Activated CD4-positive, alpha-beta memory T cell treated with anti-CD3 and anti-CD28 coated beads, Interleukin-2, amount 10 ng/mL, durations not matched to agents 7 days and 5 days (primary cell): ENCODE data around the gene CKAP5. TPM values are rescaled to one million over a fixed set of nuclear protein-coding genes. Genes with fewer than 3 reads are reported as not detected.

ENCODE experiments used
- CTCF ChIA-PET: fragments of 350-600 bp; sonication (Branson Sonifier 250); formaldehyde crosslinking; loops from one replicate; lab custom pipeline; 2021; ENCODE audit warnings: antibody characterized with exemption, inconsistent platforms; lab: Charles Lee
- POLR2A ChIA-PET: fragments of 350-600 bp; sonication (Branson Sonifier 250); formaldehyde crosslinking; loops from one replicate; lab custom pipeline; 2021; ENCODE audit warnings: antibody characterized with exemption; lab: Charles Lee
- DNase-seq: peaks from one replicate; pipeline ENCODE4 v3.0.0-alpha.2; 2020
- H3K27ac Mint-ChIP-seq: one replicate; pipeline ENCODE4 v1.8.0; 2021; ENCODE audit warnings: mild to moderate bottlenecking, mixed read lengths
- H3K27me3 Mint-ChIP-seq: one replicate; pipeline ENCODE4 v1.8.0; 2021; ENCODE audit warnings: mixed read lengths
- H3K36me3 Mint-ChIP-seq: one replicate; pipeline ENCODE4 v1.8.0; 2021; ENCODE audit warnings: low read depth, mixed read lengths
- H3K4me1 Mint-ChIP-seq: one replicate; pipeline ENCODE4 v1.8.0; 2021; ENCODE audit warnings: mixed read lengths
- H3K4me3 Mint-ChIP-seq: one replicate; pipeline ENCODE4 v1.8.0; 2021; ENCODE audit warnings: mild to moderate bottlenecking, mixed read lengths
- H3K9me3 Mint-ChIP-seq: one replicate; pipeline ENCODE4 v1.8.0; 2021; ENCODE audit warnings: mixed read lengths
- total RNA-seq, 2 experiments: library from RNA; stranded (reverse); gene quantifications; one replicate each; pipeline ENCODE4 v1.2.3, GENCODE V29; 2021

CKAP5 gene
- total RNA-seq, 2 experiments from 2014 or later: 157 to 160 TPM

GRCh38 chr11:46747150-46747549 is 98.9 kb downstream of the CKAP5 start:
- DNase-seq: no peak
- CTCF ChIA-PET: interaction anchor here (0.6 kb wide), 2 partner anchors 51 to 176 kb away, joined by 3 read pairs; no protein-coding TSS in a partner anchor
- Mint-ChIP-seq H3K36me3 (peaks cover 79% of the 10 kb centered on the region), H3K27me3 (no peaks in the 10 kb centered on the region), H3K4me1 (no peaks in the 10 kb centered on the region), H3K4me3 (no peak overlapping the region), H3K27ac (no peak overlapping the region), H3K9me3 (no peaks in the 10 kb centered on the region)
- POLR2A ChIA-PET: interaction anchor here (1.0 kb wide), 1 partner anchor 113 kb away, joined by 3 read pairs; no protein-coding TSS in a partner anchor

- DNase-seq: no peak
- Mint-ChIP-seq H3K27me3 (no peaks in the 10 kb centered on the region), H3K4me1 (no peaks in the 10 kb centered on the region), H3K4me3 (no peak overlapping the region), H3K27ac (no peak overlapping the region), H3K9me3 (no peaks in the 10 kb centered on the region), H3K36me3 (peaks cover 82% of the 10 kb centered on the region)
- POLR2A ChIA-PET: interaction anchor here (0.6 kb wide), 1 partner anchor 482 kb away, joined by 3 read pairs; no protein-coding TSS in a partner anchor
- CTCF ChIA-PET: interaction anchor here (0.6 kb wide), 1 partner anchor 255 kb away, joined by 3 read pairs; no protein-coding TSS in a partner anchor
Observed at GRCh38 chr11:46745995-46746394, 100.1 kb downstream of the CKAP5 start.

GRCh38 chr11:46745328-46745727 is 100.8 kb downstream of the CKAP5 start:
- H3K4me3 Mint-ChIP-seq: no peak overlapping the region
- peaks cover 78% of the 10 kb centered on the region for H3K36me3 Mint-ChIP-seq
- H3K4me1 Mint-ChIP-seq: no peaks in the 10 kb centered on the region
- CTCF ChIA-PET: interaction anchor here (0.6 kb wide), 1 partner anchor 254 kb away, joined by 3 read pairs; no protein-coding TSS in a partner anchor
- H3K27me3 Mint-ChIP-seq: no peaks in the 10 kb centered on the region
- DNase-seq: no peak
- POLR2A ChIA-PET: no interaction called here
- H3K27ac Mint-ChIP-seq: no peak overlapping the region
- H3K9me3 Mint-ChIP-seq: no peaks in the 10 kb centered on the region

- CTCF ChIA-PET: no interaction called here
- no peak for DNase-seq
- Mint-ChIP-seq H3K27me3 (no peaks in the 10 kb centered on the region), H3K9me3 (no peaks in the 10 kb centered on the region), H3K4me3 (no peak overlapping the region), H3K27ac (no peak overlapping the region), H3K36me3 (peaks cover 75% of the 10 kb centered on the region), H3K4me1 (no peaks in the 10 kb centered on the region)
- POLR2A ChIA-PET: no interaction called here
Observed at GRCh38 chr11:46743693-46744339, 102.3 kb downstream of the CKAP5 start.

GRCh38 chr11:46743043-46743442 is 103.0 kb downstream of the CKAP5 start:
- CTCF ChIA-PET: no interaction called here
- no peak for DNase-seq
- no peaks in the 10 kb centered on the region for H3K9me3 Mint-ChIP-seq
- POLR2A ChIA-PET: no interaction called here
- no peaks in the 10 kb centered on the region for H3K27me3 Mint-ChIP-seq
- no peak overlapping the region for H3K4me3 Mint-ChIP-seq
- peaks cover 75% of the 10 kb centered on the region for H3K36me3 Mint-ChIP-seq
- no peak overlapping the region for H3K27ac Mint-ChIP-seq
- no peaks in the 10 kb centered on the region for H3K4me1 Mint-ChIP-seq

- Mint-ChIP-seq H3K27me3 (no peaks in the 10 kb centered on the region), H3K27ac (no peak overlapping the region), H3K4me1 (no peaks in the 10 kb centered on the region), H3K36me3 (peaks cover 66% of the 10 kb centered on the region), H3K4me3 (no peak overlapping the region), H3K9me3 (no peaks in the 10 kb centered on the region)
- POLR2A ChIA-PET: no interaction called here
- no peak for DNase-seq
- CTCF ChIA-PET: no interaction called here
Observed at GRCh38 chr11:46741600-46742484, 104.2 kb downstream of the CKAP5 start.

GRCh38 chr11:46738887-46739286 is 107.2 kb downstream of the CKAP5 start:
- H3K9me3 Mint-ChIP-seq: no peaks in the 10 kb centered on the region
- DNase-seq: no peak
- no peak overlapping the region for H3K4me3 Mint-ChIP-seq
- no peak overlapping the region for H3K27ac Mint-ChIP-seq
- POLR2A ChIA-PET: interaction anchor here (1.0 kb wide), 1 partner anchor 16 kb away, joined by 3 read pairs; no protein-coding TSS in a partner anchor
- CTCF ChIA-PET: no interaction called here
- H3K27me3 Mint-ChIP-seq: no peaks in the 10 kb centered on the region
- peaks cover 42% of the 10 kb centered on the region for H3K36me3 Mint-ChIP-seq
- no peaks in the 10 kb centered on the region for H3K4me1 Mint-ChIP-seq

- Mint-ChIP-seq H3K9me3 (no peaks in the 10 kb centered on the region), H3K36me3 (peaks cover 30% of the 10 kb centered on the region), H3K4me3 (no peak overlapping the region), H3K27me3 (no peaks in the 10 kb centered on the region), H3K4me1 (no peaks in the 10 kb centered on the region), H3K27ac (no peak overlapping the region)
- ChIA-PET POLR2A (no interaction called here), CTCF (no interaction called here)
- no peak for DNase-seq
Observed at GRCh38 chr11:46737699-46738098, 108.4 kb downstream of the CKAP5 start.

GRCh38 chr11:46736615-46737014 is 109.5 kb downstream of the CKAP5 start:
- Mint-ChIP-seq H3K4me3 (no peak overlapping the region), H3K9me3 (no peaks in the 10 kb centered on the region), H3K4me1 (no peaks in the 10 kb centered on the region), H3K36me3 (peaks cover 19% of the 10 kb centered on the region), H3K27me3 (no peaks in the 10 kb centered on the region), H3K27ac (no peak overlapping the region)
- no peak for DNase-seq
- POLR2A ChIA-PET: no interaction called here
- CTCF ChIA-PET: no interaction called here

- ChIA-PET CTCF (no interaction called here), POLR2A (no interaction called here)
- no peak for DNase-seq
- no peaks in the 10 kb centered on the region for H3K27me3 Mint-ChIP-seq
- H3K27ac Mint-ChIP-seq: no peak overlapping the region
- no peak overlapping the region for H3K4me3 Mint-ChIP-seq
- H3K4me1 Mint-ChIP-seq: no peaks in the 10 kb centered on the region
- H3K9me3 Mint-ChIP-seq: no peaks in the 10 kb centered on the region
- peaks cover 14% of the 10 kb centered on the region for H3K36me3 Mint-ChIP-seq
Observed at GRCh38 chr11:46736146-46736545, 109.9 kb downstream of the CKAP5 start.

GRCh38 chr11:46733234-46733633 is 112.8 kb downstream of the CKAP5 start:
- Mint-ChIP-seq H3K27ac (no peak overlapping the region), H3K4me1 (no peaks in the 10 kb centered on the region), H3K9me3 (no peaks in the 10 kb centered on the region), H3K36me3 (no peaks in the 10 kb centered on the region), H3K4me3 (no peak overlapping the region), H3K27me3 (no peaks in the 10 kb centered on the region)
- POLR2A ChIA-PET: no interaction called here
- CTCF ChIA-PET: no interaction called here
- no peak for DNase-seq

- H3K36me3 Mint-ChIP-seq: no peaks in the 10 kb centered on the region
- H3K27ac Mint-ChIP-seq: no peak overlapping the region
- CTCF ChIA-PET: no interaction called here
- no peak overlapping the region for H3K4me3 Mint-ChIP-seq
- no peak for DNase-seq
- POLR2A ChIA-PET: no interaction called here
- no peaks in the 10 kb centered on the region for H3K9me3 Mint-ChIP-seq
- no peaks in the 10 kb centered on the region for H3K4me1 Mint-ChIP-seq
- H3K27me3 Mint-ChIP-seq: no peaks in the 10 kb centered on the region
Observed at GRCh38 chr11:46731545-46731944, 114.5 kb downstream of the CKAP5 start.
